ENCODE data around the gene SIDT1.

Gene SIDT1

DNA sequence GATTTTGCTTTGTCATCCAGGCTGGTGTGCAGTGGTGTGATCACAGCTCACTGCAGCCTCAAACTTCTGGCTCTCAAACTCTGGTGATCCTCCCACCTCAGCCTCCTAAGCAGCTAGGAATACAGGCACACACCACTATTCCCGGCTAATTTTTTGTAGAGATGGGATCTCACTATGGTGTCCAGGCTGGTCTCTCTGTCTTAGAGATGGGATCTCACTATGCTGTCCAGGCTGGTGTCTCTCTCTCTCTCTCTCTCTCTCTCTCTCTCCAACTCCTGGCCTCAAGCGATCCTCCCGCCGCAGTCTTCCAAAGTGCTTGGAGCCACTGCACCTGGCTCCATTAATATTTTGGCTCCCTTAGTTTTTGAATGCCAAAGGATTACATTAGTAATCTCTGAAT is 146.4 kb downstream of the SIDT1 start:
- no peak for DNase-seq (ENCODE audit: low read depth, low spot score)

All from iPS DF 19.7 (cell line).